NCI-H526 (cell line): ENCODE data around the gene CHURC1.
"Not testable (repeated sequence)": the region's sequence is repeated elsewhere in the genome, so short reads cannot be mapped to it uniquely, and the experiment has no call there.

Experiments
- DNase-seq, 2 experiments: peaks; one replicate each; lab custom pipeline; 2025; lab: John Stamatoyannopoulos, UW

The CHURC1 gene

GRCh38 chr14:64910847-64911495, 3.3 kb upstream of the CHURC1 start:
- DNase-seq: peak in 1 of 2 experiments; percentile 49

DNA sequence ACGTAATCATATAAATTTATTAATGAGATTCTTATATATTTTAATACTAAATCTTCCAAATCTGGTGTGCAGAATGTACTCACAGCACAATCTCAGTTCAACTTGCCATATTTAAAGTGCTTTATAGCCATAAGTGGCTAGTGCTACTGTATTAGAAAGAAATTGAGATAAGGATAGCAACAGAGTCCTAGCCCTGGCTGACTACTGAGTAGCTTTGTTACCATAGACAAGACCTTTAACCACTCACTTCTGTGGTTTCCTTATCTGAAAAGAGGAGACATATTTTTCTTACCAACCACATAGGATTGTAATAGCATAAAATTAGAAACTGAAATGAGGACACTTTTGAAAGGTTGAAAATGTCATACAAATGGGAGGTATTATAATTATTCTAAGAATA, 2.0 kb upstream of the CHURC1 start:
- DNase-seq: no peak

GRCh38 chr14:64913477-64913876, 778 bp upstream of the CHURC1 start:
- DNase-seq: not testable (repeated sequence)

DNA sequence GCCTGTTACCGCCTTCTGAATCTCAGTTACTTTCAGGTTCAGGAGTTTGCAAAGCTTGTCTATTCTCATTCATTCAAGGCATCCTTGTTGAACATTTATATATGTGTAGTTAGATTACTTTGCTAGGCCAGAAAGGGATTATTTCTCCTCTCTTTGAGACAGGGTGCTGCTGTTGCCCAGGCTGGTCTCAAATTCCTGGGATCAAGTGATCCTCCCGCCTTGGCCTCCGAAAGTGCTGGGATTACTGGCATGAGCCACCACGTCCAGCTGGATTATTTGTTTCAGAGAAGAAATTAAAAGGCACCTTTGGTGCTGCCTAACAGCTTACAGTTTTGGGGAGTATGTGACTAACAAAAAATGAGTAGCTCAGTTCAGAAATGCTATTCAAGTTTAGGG, 772 bp downstream of the CHURC1 start:
- no peak for DNase-seq

- DNase-seq: no peak
These were observed 1.5 kb downstream of the CHURC1 start for GRCh38 chr14:64915797-64916196.

DNA sequence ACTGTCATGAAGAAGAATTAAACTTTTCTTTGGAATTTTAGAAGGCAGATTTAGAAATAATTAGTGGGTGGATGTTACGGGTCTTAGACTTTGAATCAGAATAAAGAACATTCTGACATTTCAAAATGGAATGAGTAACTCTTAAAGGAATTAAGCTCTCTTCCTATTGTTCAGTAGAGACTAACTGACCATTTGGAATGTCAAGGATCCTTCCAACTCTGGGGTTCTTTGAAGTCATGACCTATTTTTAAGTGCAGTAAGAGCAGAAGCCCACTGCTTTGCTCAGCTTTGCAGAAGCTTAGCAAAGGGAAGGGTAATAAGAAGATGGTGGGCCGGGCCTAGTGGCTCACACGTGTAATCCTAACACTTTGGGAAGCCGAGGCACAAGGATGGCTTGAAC, 4.0 kb downstream of the CHURC1 start:
- no peak for DNase-seq

DNA sequence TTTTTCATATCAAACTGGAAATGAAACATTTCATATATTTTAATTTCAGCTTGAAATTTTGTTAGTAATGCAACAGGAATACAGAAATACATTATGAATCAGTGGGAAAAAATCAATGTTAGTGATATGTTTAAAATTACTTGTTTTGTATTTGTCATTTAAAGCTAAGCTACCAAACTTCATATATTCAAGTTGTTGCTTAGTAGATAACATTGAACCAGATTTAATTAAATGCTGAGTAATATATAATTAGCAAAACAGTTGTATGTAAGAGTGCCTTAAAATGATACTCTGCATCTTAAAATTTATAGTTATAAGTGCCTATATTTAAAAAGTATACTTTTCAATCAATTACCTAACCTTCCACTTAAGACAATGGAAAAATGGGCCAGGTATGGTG, 5.0 kb downstream of the CHURC1 start:
- no peak for DNase-seq

- DNase-seq: no peak
These were observed 5.4 kb downstream of the CHURC1 start for GRCh38 chr14:64919618-64920017.

DNA sequence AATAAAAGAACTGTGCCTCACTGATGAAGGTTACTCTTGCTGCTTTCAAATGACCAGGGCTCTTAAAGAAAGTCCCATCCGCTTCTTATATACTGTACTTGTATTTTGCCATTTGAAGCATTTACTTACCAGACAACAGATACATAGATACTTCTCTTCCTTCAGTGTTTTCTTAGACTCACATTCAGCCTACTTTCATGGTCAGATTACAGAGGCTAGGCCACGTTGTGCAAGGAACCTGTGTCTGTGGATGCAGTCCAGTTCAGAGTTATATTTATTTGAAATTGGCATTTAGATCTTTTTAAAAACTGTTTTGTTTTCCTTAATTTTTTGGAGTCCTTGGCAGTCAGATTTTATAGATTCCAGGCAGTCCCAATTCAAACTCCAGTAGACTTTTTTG, 6.2 kb downstream of the CHURC1 start:
- DNase-seq: no peak

GRCh38 chr14:64923015-64923414, 8.8 kb downstream of the CHURC1 start:
- DNase-seq: no peak

DNA sequence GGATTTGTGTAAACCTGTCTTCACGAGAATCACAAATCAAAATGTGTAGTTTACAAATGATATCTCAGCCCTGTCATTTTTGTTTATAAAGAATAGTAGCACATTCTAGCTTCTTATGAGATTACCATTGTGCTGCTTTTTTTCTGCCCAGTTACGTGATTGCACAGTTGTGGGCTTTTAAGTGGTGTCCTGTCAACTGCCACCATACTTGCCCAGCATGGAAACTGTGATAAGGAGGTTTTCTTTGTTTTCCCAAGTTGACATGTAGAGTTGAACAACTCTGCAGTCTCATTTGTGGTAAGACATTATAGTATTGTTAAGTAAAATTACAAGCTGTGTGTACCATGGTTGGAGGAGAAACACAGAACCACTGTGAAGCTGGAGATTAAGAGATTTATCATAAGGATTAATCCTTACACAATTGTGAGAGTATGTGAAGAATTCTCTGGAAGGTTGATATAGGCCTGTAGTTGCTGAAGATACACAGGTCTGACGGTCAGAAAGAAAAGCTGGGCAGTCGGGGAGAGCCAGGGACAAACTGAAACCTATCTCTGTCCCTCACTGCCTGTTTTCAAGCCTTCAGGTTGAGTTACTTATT, 12.2 kb downstream of the CHURC1 start:
- no peak for DNase-seq

DNA sequence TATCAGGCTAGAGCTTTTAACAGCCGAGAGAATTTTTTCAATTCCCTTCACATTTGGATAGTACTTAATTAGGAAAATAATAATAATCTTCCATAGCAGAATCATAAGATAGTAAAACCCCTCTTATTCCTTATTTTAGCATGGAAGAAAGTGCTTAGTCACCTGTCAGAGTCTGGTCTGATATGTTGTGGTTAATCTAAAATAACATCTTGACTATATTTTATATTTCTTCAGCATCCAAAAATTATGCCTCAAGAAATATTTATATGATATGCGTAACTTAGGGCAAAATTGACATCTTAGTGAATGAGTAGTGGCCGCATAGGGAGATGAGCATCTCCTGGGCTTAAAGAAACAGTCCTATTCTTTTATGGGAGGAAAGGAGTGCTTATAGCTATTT, 12.8 kb downstream of the CHURC1 start:
- DNase-seq: no peak

- DNase-seq: no peak
These were observed 14.2 kb downstream of the CHURC1 start for GRCh38 chr14:64928239-64929013.

GRCh38 chr14:64929014-64929359, 14.7 kb downstream of the CHURC1 start:
- no peak for DNase-seq

- no peak for DNase-seq
These were observed 16.0 kb downstream of the CHURC1 start for GRCh38 chr14:64930085-64930843.

- no peak for DNase-seq
These were observed 16.9 kb downstream of the CHURC1 start for GRCh38 chr14:64931123-64931522.

DNA sequence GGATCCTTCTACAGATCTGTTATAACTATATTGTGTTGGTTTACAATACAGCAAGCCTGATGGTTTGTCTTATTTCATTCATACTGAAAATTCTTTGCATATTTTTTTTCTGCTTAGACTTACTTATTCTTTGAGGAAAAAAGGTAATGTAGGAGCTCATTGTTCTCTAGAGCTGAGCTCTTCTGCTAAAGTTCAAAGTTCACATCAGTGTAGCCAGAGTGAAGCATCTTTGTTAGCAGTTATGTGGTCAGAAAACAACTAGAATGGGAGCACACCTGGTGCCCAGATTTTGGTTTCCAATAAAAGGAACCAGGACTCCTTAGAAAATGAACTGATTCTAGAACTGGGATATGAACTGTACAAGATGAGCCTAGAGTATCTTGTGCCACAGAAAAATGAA, 18.0 kb downstream of the CHURC1 start:
- no peak for DNase-seq

DNA sequence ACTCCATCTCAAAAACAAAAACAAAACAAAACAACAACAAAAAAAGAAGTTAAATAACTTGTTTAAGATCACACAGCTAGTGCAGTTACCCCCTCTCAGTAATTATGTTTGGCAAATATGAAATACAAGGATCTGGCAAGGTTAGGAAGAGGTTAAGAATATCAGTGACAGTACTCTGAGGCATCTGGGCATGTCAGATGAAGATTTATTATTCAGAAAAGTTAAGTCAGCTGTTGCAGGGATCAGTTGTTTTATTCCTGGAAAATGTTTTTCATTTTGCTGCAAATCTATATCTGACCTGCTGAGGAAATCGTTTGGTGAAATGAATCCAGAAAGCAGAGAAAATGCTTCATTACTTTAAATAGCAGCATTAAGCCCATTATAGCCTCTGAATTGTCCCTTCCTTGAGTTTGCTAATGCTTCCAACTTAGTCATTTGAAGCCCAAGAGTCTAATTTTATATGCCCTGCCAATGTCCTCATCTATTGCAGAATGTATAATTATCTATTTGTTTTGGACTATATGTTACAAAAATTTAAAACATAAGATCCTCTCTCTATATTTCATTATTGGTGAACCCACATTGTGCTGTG, 20.2 kb downstream of the CHURC1 start:
- DNase-seq: no peak

DNA sequence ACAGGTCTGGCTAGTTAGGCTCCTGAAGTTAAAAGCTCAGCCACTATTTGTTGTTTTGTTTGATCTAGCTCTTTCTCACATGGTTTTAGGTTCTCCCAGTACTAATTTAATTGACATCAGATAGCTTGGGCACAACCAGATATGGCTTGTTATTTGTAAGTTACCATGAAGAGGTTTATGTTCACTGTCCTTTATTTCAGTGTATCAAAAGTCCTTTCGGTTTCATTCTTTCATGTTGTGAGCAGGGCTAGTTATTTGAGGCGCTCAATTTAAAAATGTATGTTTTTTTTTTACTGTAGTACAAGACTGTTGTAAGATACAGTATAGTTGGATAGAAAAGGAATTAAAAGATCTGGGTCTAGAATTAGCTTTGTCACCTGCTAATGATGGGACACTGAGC, 21.3 kb downstream of the CHURC1 start:
- DNase-seq: no peak

- no peak for DNase-seq
These were observed 23.0 kb downstream of the CHURC1 start for GRCh38 chr14:64937171-64937820.

DNA sequence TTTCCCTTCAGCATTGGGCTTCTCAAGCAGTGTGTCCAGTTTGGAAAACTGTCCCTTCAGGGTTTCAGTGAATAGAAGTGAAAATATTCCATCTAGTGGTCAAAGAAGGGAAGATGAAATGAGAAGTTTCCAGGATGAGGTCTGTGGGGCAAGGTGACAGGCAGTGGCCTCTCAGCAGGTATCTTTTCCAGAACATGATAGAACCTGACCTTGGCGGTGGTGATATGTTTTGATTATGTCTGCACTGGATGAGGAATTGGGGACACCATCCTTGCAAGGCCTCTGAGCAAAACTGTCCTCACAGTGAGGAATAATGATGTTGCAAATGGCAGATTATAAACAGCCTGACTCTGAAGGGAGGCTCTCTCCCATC, 23.6 kb downstream of the CHURC1 start:
- DNase-seq: peak in 1 of 2 experiments; percentile 5
